DOHH2 (cell line): Measurements from ENCODE around the gene TSPAN14.

Source experiments
- EZH2phosphoT487 ChIP-seq: fragments of 200-600 bp; sonication (generic); IDR thresholded peaks from 2 replicates; pipeline ENCODE4 v1.6.1; 2017; ENCODE audit warnings: borderline replicate concordance, mild to moderate bottlenecking, antibody characterized with exemption, low read length, moderate library complexity, mixed read lengths
- TF ChIP-seq, protein P1 (sequence below): fragments of 200-600 bp; sonication (generic); IDR thresholded peaks from one replicate; pipeline ENCODE4 v1.5.1; 2014; ENCODE audit warnings: antibody characterized with exemption, mild to moderate bottlenecking, low read depth, low read length; ENCODE audit not compliant: poor library complexity, severe bottlenecking

DNA sequence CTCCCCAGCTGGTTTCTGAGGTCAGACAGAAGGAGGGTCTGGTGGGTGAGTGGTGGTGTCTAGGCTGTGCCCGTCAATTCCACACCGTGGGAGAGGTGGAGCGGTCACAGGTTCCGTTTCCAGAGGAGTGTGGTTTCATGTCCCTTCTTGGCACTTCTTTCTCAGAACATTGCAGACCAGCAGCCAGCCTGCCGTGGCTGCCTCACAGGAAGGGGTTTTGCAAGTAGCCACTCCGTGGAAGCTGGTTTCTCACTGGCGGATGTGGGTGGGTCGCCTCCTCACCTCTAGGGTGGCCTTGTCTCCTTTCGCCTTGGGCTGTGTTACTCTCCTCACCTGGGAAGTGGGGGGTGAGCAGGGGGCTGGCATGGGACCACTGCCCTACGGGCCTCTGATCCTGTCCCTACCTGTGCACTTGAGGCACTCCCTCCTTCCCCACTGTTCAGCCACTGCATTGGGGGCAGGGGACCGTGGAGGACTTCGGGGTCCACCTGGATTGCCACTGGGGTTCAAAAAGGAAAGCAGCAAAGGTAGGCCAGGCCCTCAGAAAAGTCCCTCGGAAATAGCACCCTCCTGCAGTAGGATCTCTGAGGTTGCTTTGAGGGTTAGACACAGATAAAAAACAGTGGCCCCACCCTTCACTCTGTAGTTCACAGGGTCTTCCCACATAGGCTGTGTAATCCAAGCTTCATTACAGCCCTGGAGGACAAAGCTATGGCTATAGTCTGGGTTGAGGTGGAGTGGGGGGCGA lies 33.9 kb downstream of the TSPAN14 start:
- TF ChIP-seq, protein P1, sequence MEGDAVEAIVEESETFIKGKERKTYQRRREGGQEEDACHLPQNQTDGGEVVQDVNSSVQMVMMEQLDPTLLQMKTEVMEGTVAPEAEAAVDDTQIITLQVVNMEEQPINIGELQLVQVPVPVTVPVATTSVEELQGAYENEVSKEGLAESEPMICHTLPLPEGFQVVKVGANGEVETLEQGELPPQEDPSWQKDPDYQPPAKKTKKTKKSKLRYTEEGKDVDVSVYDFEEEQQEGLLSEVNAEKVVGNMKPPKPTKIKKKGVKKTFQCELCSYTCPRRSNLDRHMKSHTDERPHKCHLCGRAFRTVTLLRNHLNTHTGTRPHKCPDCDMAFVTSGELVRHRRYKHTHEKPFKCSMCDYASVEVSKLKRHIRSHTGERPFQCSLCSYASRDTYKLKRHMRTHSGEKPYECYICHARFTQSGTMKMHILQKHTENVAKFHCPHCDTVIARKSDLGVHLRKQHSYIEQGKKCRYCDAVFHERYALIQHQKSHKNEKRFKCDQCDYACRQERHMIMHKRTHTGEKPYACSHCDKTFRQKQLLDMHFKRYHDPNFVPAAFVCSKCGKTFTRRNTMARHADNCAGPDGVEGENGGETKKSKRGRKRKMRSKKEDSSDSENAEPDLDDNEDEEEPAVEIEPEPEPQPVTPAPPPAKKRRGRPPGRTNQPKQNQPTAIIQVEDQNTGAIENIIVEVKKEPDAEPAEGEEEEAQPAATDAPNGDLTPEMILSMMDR = no peak
- no peak for TF ChIP-seq EZH2phosphoT487
